HCT116 (cell line): ENCODE results near the gene MARK1. TPM values are rescaled to one million over a fixed set of nuclear protein-coding genes. Genes with fewer than 3 reads are reported as not detected.

Experiments used
- ATAC-seq: fragments of 200-7000 bp; cut with Tn5 transposase; 2 replicates; pipeline ENCODE4 v1.9.1; 2020; ENCODE audit warnings: mild to moderate bottlenecking, moderate library complexity
- BruUV-seq: library from RNA; stranded (reverse); fragments of 400-500 nt; replicated peaks from 2 replicates; lab custom pipeline; 2021; lab: Mats Ljungman, UMichigan
- CTCF ChIA-PET: fragments of 300-600 bp; sonication (Branson Sonifier 250); formaldehyde crosslinking; loops from one replicate; lab custom pipeline; 2021; ENCODE audit warnings: antibody characterized with exemption; lab: Charles Lee
- POLR2A ChIA-PET: fragments of 300-600, 350-600 bp; sonication (Branson Sonifier 250); formaldehyde crosslinking; loops from one replicate; lab custom pipeline; 2021; ENCODE audit warnings: antibody characterized with exemption; lab: Charles Lee
- RAD21 ChIA-PET, 2 experiments: fragments of 300-600 bp; sonication (Branson Sonifier 250); formaldehyde crosslinking; loops; one replicate each; lab custom pipeline; 2023; ENCODE audit warnings: low total read pairs in 2 of 2; ENCODE audit not compliant: uncharacterized antibody in 2 of 2, unreplicated experiment in 2 of 2, low non-redundant PET in 1 of 2; lab: Charles Lee
- DNase-seq: peaks from one replicate; pipeline ENCODE4 v3.0.0-alpha.2; 2010; ENCODE audit warnings: low read depth, low spot score
- H2AFZ ChIP-seq: fragments of 200-600 bp; shearing (Covaris generic), sonication (generic); 2 replicates; pipeline ENCODE4 v1.6.1; 2017; ENCODE audit warnings: low read depth, mixed run types, mixed read lengths, antibody characterized with exemption, low read length; ENCODE audit not compliant: poor library complexity, severe bottlenecking
- H3K27ac ChIP-seq: 2 replicates; pipeline ENCODE4 v1.5.1; 2012; ENCODE audit warnings: low read depth, low read length
- H3K27me3 ChIP-seq: fragments of 200-600 bp; sonication (generic); 2 replicates; pipeline ENCODE4 v1.6.1; 2016; ENCODE audit warnings: mixed run types, low read length, mixed read lengths; ENCODE audit not compliant: insufficient read depth
- H3K36me3 ChIP-seq, 2 experiments: fragments of 200-500 bp in 1 of 2; fragments of 200-600 bp in 1 of 2; sonication (Bioruptor generic) in 1 of 2; sonication (generic) in 1 of 2; 2 replicates each; pipeline versions ENCODE4 v1.5.1 to v1.6.1; 2014 to 2016; ENCODE audit warnings: low read length in 2 of 2, inconsistent platforms in 1 of 2, mixed read lengths in 1 of 2, mixed run types in 1 of 2; ENCODE audit not compliant: insufficient read depth in 2 of 2, control insufficient read depth in 1 of 2
- H3K4me1 ChIP-seq, 2 experiments: fragments of 200-600 bp in 1 of 2; sonication (generic) in 1 of 2; 2 replicates each; pipeline versions ENCODE4 v1.5.1 to v1.6.1; 2012 to 2017; ENCODE audit warnings: low read length in 2 of 2, inconsistent platforms in 1 of 2, mild to moderate bottlenecking in 1 of 2, mixed read lengths in 1 of 2, mixed run types in 1 of 2, moderate library complexity in 1 of 2; ENCODE audit not compliant: insufficient read depth in 2 of 2, control insufficient read depth in 1 of 2
- H3K4me2 ChIP-seq: fragments of 200-600 bp; sonication (generic); 2 replicates; pipeline ENCODE4 v1.6.1; 2017; ENCODE audit warnings: mixed run types, low read length, mixed read lengths
- H3K4me3 ChIP-seq, 2 experiments: fragments of 200-600 bp in 1 of 2; sonication (generic) in 1 of 2; replicated peaks in 1 of 2; 2 replicates each; pipeline ENCODE4 v1.5.1; 2011 to 2016; ENCODE audit warnings: low read length in 2 of 2, control low read depth in 1 of 2, low read depth in 1 of 2, mild to moderate bottlenecking in 1 of 2, mixed read lengths in 1 of 2, mixed run types in 1 of 2
- H3K79me2 ChIP-seq: fragments of 200-600 bp; sonication (generic); 2 replicates; pipeline ENCODE4 v1.6.1; 2017; ENCODE audit warnings: mild to moderate bottlenecking, mixed run types, low read length, moderate library complexity, mixed read lengths; ENCODE audit not compliant: insufficient read depth
- H3K9ac ChIP-seq: fragments of 200-600 bp; sonication (generic); 2 replicates; pipeline ENCODE4 v1.6.1; 2016; ENCODE audit warnings: low read length, mixed read lengths
- H3K9me2 ChIP-seq: fragments of 200-600 bp; sonication (generic), shearing (Covaris generic); 2 replicates; pipeline ENCODE4 v1.6.1; 2017; ENCODE audit warnings: mixed run types, mild to moderate bottlenecking, moderate library complexity; ENCODE audit not compliant: insufficient read depth
- H3K9me3 ChIP-seq, 2 experiments: fragments of 200-500 bp in 1 of 2; fragments of 200-600 bp in 1 of 2; sonication (Bioruptor generic) in 1 of 2; sonication (generic) in 1 of 2; 2 replicates each; pipeline ENCODE4 v1.6.1; 2014 to 2017; ENCODE audit warnings: low read length in 2 of 2, mixed read lengths in 2 of 2, inconsistent platforms in 1 of 2, low read depth in 1 of 2, mild to moderate bottlenecking in 1 of 2, mixed run types in 1 of 2, moderate library complexity in 1 of 2; ENCODE audit not compliant: control insufficient read depth in 1 of 2, insufficient read depth in 1 of 2
- H4K20me1 ChIP-seq: fragments of 200-600 bp; sonication (generic), shearing (Covaris generic); 2 replicates; pipeline ENCODE4 v1.6.1; 2017; ENCODE audit warnings: mixed run types, mild to moderate bottlenecking, moderate library complexity; ENCODE audit not compliant: insufficient read depth
- CBX3 ChIP-seq: IDR thresholded peaks from 2 replicates; pipeline ENCODE4 v1.6.1; 2012; ENCODE audit warnings: low read depth
- CEBPB ChIP-seq: IDR thresholded peaks from 2 replicates; pipeline ENCODE4 v1.6.1; 2012; ENCODE audit warnings: low read depth
- ELF1 ChIP-seq: IDR thresholded peaks from 2 replicates; pipeline ENCODE4 v1.6.1; 2012; ENCODE audit warnings: low read depth, borderline replicate concordance
- EZH2phosphoT487 ChIP-seq: fragments of 200-600 bp; IDR thresholded peaks from 2 replicates; pipeline ENCODE4 v1.6.1; 2018; ENCODE audit warnings: antibody characterized with exemption, borderline replicate concordance
- POLR2A ChIP-seq: IDR thresholded peaks from 2 replicates; pipeline ENCODE4 v1.7.0; 2011; ENCODE audit warnings: borderline replicate concordance; ENCODE audit not compliant: insufficient read depth, insufficient read length; ENCODE audit errors: extremely low read depth
- RAD21 ChIP-seq: IDR thresholded peaks from 2 replicates; pipeline ENCODE4 v1.6.1; 2012; ENCODE audit warnings: low read depth, mild to moderate bottlenecking
- SIN3A ChIP-seq: IDR thresholded peaks from 2 replicates; pipeline ENCODE4 v1.6.1; 2012; ENCODE audit warnings: low read depth
- SRF ChIP-seq: IDR thresholded peaks from 2 replicates; pipeline ENCODE4 v1.6.1; 2012; ENCODE audit warnings: low read depth
- YY1 ChIP-seq: IDR thresholded peaks from 2 replicates; pipeline ENCODE4 v1.6.1; 2011; ENCODE audit warnings: low read length, low read depth, moderate library complexity, mild to moderate bottlenecking; ENCODE audit not compliant: insufficient replicate concordance; ENCODE audit errors: extremely low read depth
- ZFX ChIP-seq: fragments of 450-650 bp; IDR thresholded peaks from 2 replicates; pipeline ENCODE4 v1.6.1; 2017
- ZNF274 ChIP-seq: fragments of 200-500 bp; sonication (Bioruptor generic); IDR thresholded peaks from 2 replicates; pipeline ENCODE4 v1.6.1; 2014; ENCODE audit warnings: mild to moderate bottlenecking, low read depth, low read length, inconsistent platforms
- intact Hi-C: fragments of 100-400 bp; cut with micrococcal nuclease; formaldehyde crosslinking; loops from 2 replicates; pipeline ENCODE4 v1.10.0; 2022
- total RNA-seq: library from RNA; stranded (reverse); gene quantifications from one replicate; pipeline ENCODE4 v1.2.1, GENCODE V29; 2021; ENCODE audit not compliant: unreplicated experiment
- TF ChIP-seq, protein P1 (sequence below): IDR thresholded peaks from 2 replicates; pipeline ENCODE4 v1.6.1; 2012
- TF ChIP-seq, protein P2 (sequence below): IDR thresholded peaks from 2 replicates; pipeline ENCODE4 v1.6.1; 2012; ENCODE audit warnings: low read depth
- TF ChIP-seq, protein P3 (sequence below): IDR thresholded peaks from 2 replicates; pipeline ENCODE4 v1.6.1; 2012
- TF ChIP-seq, protein P4 (sequence below), 3 experiments: fragments of 200-600 bp in 1 of 3; sonication (generic) in 1 of 3; IDR thresholded peaks in 2 of 3; conservative IDR thresholded peaks in 1 of 3; 2 replicates each; pipeline ENCODE4 v1.5.1; 2012 to 2017; ENCODE audit warnings: low read depth in 2 of 3, low read length in 2 of 3, antibody characterized with exemption in 1 of 3, borderline replicate concordance in 1 of 3, control low read depth in 1 of 3, mild to moderate bottlenecking in 1 of 3, mixed read lengths in 1 of 3, mixed run types in 1 of 3, moderate library complexity in 1 of 3; ENCODE audit not compliant: insufficient read depth in 1 of 3

The MARK1 gene
- total RNA-seq, 1 experiment from 2014 or later = 3.6 TPM

DNA sequence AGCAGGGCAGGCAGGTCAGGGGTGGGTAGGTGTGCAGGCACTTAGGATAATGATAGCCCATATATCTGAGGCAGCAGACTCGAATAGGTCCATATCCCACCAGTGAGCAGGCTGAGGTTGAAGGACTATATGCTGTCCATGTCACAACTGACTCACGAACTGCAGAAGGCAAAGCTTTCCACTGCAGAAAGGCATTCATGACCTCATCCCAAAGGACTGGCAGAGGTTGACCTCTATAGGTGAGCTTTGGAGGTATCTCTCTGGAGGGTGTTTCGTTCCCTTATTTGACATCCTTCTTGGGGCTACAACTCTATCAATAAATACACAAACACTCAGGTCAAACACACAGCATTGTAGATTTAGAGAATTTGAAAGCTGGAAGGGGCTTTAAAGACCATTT, 42.8 kb upstream of the MARK1 start:
- H3K9me3 ChIP-seq = no peaks in the 10 kb centered on the region
- TF ChIP-seq CBX3 (no peak), RAD21 (peak; percentile 19; the same call in 1 of the 2 replicates)
- no peaks in the 10 kb centered on the region for H4K20me1 ChIP-seq
- H3K4me3 ChIP-seq = no peak overlapping the region
- no peak overlapping the region for H3K27ac ChIP-seq
- H3K9ac ChIP-seq = no peak overlapping the region
- ATAC-seq = no peak
- no peak overlapping the region for H2AFZ ChIP-seq
- ChIA-PET RAD21 (no interaction called here), POLR2A (no interaction called here), CTCF (no interaction called here)
- H3K4me2 ChIP-seq = no peak overlapping the region
- no peak for DNase-seq
- H3K27me3 ChIP-seq = no peaks in the 10 kb centered on the region
- no peaks in the 10 kb centered on the region for H3K9me2 ChIP-seq
- no TSS peak for BruUV-seq
- H3K36me3 ChIP-seq = no peaks in the 10 kb centered on the region
- intact Hi-C loops = no loop called here
- no peaks in the 10 kb centered on the region for H3K79me2 ChIP-seq
- peaks cover 0 to 8% of the 10 kb centered on the region in 2 experiments; a peak in 2 of 4 replicates for H3K4me1 ChIP-seq

DNA sequence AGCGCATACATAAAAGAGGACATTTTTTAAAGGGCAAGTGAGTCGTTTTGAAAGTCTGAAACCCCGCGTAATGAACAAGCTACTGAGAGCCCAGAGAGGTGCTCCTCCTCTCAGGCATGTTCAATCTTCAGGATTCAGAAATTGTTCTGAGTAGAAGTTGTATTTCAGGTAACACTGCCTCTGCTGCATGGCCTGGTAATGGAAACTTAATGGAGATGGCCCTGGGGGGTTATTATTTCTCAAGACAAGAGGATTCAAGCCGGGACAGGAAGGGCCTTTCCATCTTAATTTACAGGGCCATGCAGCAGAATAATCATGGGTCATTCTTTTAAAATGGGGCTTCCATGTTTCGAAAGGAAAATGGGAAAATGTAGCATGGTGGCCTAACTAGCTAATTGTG, 42.1 kb upstream of the MARK1 start:
- no peak overlapping the region for H3K4me3 ChIP-seq
- H3K27ac ChIP-seq = no peak overlapping the region
- DNase-seq (no peak), ATAC-seq (no peak)
- H3K9me3 ChIP-seq = no peaks in the 10 kb centered on the region
- H2AFZ ChIP-seq = no peak overlapping the region
- H4K20me1 ChIP-seq = no peaks in the 10 kb centered on the region
- no TSS peak for BruUV-seq
- peaks cover 0 to 8% of the 10 kb centered on the region in 2 experiments; a peak in 2 of 4 replicates for H3K4me1 ChIP-seq
- CTCF ChIA-PET = no interaction called here
- H3K9me2 ChIP-seq = no peaks in the 10 kb centered on the region
- RAD21 ChIA-PET = no interaction called here
- H3K4me2 ChIP-seq = no peak overlapping the region
- H3K27me3 ChIP-seq = no peaks in the 10 kb centered on the region
- H3K79me2 ChIP-seq = no peaks in the 10 kb centered on the region
- POLR2A ChIA-PET = no interaction called here
- no peaks in the 10 kb centered on the region for H3K36me3 ChIP-seq
- intact Hi-C loops = no loop called here
- H3K9ac ChIP-seq = no peak overlapping the region
- TF ChIP-seq, protein P1, sequence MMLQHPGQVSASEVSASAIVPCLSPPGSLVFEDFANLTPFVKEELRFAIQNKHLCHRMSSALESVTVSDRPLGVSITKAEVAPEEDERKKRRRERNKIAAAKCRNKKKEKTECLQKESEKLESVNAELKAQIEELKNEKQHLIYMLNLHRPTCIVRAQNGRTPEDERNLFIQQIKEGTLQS = no peak
- TF ChIP-seq CBX3 (no peak), ZFX (no peak), YY1 (no peak), EZH2phosphoT487 (no peak), CEBPB (no peak), ELF1 (no peak), RAD21 (no peak), ZNF274 (no peak), SIN3A (no peak), POLR2A (no peak), SRF (no peak)
- TF ChIP-seq, protein P2, sequence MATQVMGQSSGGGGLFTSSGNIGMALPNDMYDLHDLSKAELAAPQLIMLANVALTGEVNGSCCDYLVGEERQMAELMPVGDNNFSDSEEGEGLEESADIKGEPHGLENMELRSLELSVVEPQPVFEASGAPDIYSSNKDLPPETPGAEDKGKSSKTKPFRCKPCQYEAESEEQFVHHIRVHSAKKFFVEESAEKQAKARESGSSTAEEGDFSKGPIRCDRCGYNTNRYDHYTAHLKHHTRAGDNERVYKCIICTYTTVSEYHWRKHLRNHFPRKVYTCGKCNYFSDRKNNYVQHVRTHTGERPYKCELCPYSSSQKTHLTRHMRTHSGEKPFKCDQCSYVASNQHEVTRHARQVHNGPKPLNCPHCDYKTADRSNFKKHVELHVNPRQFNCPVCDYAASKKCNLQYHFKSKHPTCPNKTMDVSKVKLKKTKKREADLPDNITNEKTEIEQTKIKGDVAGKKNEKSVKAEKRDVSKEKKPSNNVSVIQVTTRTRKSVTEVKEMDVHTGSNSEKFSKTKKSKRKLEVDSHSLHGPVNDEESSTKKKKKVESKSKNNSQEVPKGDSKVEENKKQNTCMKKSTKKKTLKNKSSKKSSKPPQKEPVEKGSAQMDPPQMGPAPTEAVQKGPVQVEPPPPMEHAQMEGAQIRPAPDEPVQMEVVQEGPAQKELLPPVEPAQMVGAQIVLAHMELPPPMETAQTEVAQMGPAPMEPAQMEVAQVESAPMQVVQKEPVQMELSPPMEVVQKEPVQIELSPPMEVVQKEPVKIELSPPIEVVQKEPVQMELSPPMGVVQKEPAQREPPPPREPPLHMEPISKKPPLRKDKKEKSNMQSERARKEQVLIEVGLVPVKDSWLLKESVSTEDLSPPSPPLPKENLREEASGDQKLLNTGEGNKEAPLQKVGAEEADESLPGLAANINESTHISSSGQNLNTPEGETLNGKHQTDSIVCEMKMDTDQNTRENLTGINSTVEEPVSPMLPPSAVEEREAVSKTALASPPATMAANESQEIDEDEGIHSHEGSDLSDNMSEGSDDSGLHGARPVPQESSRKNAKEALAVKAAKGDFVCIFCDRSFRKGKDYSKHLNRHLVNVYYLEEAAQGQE = no peak
- TF ChIP-seq, protein P3, sequence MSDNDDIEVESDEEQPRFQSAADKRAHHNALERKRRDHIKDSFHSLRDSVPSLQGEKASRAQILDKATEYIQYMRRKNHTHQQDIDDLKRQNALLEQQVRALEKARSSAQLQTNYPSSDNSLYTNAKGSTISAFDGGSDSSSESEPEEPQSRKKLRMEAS = no peak
- TF ChIP-seq, protein P4, sequence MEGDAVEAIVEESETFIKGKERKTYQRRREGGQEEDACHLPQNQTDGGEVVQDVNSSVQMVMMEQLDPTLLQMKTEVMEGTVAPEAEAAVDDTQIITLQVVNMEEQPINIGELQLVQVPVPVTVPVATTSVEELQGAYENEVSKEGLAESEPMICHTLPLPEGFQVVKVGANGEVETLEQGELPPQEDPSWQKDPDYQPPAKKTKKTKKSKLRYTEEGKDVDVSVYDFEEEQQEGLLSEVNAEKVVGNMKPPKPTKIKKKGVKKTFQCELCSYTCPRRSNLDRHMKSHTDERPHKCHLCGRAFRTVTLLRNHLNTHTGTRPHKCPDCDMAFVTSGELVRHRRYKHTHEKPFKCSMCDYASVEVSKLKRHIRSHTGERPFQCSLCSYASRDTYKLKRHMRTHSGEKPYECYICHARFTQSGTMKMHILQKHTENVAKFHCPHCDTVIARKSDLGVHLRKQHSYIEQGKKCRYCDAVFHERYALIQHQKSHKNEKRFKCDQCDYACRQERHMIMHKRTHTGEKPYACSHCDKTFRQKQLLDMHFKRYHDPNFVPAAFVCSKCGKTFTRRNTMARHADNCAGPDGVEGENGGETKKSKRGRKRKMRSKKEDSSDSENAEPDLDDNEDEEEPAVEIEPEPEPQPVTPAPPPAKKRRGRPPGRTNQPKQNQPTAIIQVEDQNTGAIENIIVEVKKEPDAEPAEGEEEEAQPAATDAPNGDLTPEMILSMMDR (IDR thresholded peaks at IDR 0.05 in 2 of 3, conservative IDR thresholded peaks at IDR 0.05 in 1 of 3; ENCODE audit: borderline replicate concordance in 1 of 3, insufficient read depth in 1 of 3, low read depth in 2 of 3, low read length in 2 of 3) = no peak
